ENCODE results near the gene SDR42E1. TPM values are rescaled to one million over a fixed set of nuclear protein-coding genes. Genes with fewer than 3 reads are reported as not detected.
A peak's percentile ranks its signal among the peaks of the same experiment; 100 is the strongest.

The SDR42E1 gene, protein sequence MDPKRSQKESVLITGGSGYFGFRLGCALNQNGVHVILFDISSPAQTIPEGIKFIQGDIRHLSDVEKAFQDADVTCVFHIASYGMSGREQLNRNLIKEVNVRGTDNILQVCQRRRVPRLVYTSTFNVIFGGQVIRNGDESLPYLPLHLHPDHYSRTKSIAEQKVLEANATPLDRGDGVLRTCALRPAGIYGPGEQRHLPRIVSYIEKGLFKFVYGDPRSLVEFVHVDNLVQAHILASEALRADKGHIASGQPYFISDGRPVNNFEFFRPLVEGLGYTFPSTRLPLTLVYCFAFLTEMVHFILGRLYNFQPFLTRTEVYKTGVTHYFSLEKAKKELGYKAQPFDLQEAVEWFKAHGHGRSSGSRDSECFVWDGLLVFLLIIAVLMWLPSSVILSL
- 1 to 10 TPM; 7.4 to 8.2 TPM for total RNA-seq

DNA sequence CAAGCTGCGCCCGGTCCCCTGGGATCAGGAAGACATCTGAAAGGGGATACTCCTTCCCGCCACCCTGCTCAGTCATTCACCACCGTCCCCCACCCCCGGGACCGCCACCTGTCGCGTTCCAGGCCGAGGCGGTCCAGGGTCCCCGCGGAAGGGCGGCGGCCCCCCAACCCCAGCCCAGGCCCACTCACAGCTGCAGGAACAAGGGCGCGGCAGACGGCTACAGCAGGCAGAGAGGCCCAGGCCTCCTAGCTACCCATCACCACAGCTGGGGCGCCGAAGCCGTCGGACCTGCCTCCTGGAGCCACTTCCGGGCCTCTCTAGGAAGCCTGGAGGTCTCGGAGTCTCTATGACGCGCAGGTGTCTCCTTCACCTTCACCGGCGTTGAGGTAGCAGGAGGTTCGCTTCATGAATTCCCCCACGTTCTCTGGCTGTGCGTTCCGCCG lies at the start of gene SDR42E1:
Gene SDR42E1, minus strand, starts transcription at position 272 of the 443 bp plus-strand sequence. CDS start 10,612 bp downstream, outside the sequence.
- ChIA-PET POLR2A (no interaction called here), CTCF (interaction anchor here (0.7 to 0.8 kb wide), 2 partner anchors 39 to 251 kb away, joined by 3 read pairs; no protein-coding TSS in a partner anchor)
- ATAC-seq, result peak; percentile 80

DNA sequence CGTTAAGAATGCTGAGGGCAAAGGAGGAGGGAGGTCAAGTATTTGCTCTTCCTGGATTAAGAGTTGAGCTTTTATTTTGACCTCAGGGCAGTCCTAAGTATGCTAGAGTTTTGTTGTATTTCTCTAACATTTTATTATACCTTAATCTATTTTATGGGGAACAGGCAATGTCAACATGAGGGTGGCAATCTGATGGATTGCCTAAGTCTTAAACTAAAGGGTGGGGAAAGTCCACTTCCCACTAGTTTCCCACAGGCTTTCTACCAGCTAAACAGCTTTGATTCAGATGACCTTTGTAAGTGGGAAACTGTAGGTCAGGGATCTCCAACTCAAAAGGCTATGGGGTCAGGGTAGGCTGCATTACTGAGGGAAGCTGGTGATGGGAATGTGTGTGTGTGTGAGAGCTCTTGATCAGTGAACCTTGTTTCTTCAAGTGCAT lies 48.7 kb upstream of the SDR42E1 start:
- Mint-ChIP-seq H3K27ac (no peak overlapping the region), H3K36me3 (ENCODE audit: low read depth) (no peaks in the 10 kb centered on the region), H3K27me3 (peaks cover 36% of the 10 kb centered on the region), H3K9me3 (ENCODE audit: low read depth) (no peaks in the 10 kb centered on the region), H3K4me1 (no peaks in the 10 kb centered on the region), H3K4me3 (no peak overlapping the region)
- CTCF ChIA-PET, result no interaction called here
- intact Hi-C loops (cut with DNase I, micrococcal nuclease), result loop anchor here (5.0 to 10.0 kb wide), 2 partner anchors 118 to 165 kb away; no protein-coding TSS in a partner anchor
- POLR2A ChIA-PET, result no interaction called here
- DNase-seq (no peak), ATAC-seq (no peak)

More for the DNA sequence above, at the start of gene SDR42E1:
- peaks cover 31% of the 10 kb centered on the region for H3K36me3 Mint-ChIP-seq (ENCODE audit: low read depth)
- peaks cover 13% of the 10 kb centered on the region for H3K27me3 Mint-ChIP-seq
- peak within 1 kb of the TSS; percentile 93 for H3K27ac Mint-ChIP-seq
- intact Hi-C loops (cut with DNase I, micrococcal nuclease), result loop anchor here in 1 of 2 experiments (1.0 to 2.0 kb wide), 2 partner anchors 159 to 182 kb away; partner anchors contain the start of gene MPHOSPH6
- peaks cover 24% of the 10 kb centered on the region for H3K4me1 Mint-ChIP-seq
- H3K4me3 Mint-ChIP-seq, result peak within 1 kb of the TSS; percentile 84
- DNase-seq, result peak; percentile 82
- H3K9me3 Mint-ChIP-seq (ENCODE audit: low read depth), result peaks cover 31% of the 10 kb centered on the region

DNA sequence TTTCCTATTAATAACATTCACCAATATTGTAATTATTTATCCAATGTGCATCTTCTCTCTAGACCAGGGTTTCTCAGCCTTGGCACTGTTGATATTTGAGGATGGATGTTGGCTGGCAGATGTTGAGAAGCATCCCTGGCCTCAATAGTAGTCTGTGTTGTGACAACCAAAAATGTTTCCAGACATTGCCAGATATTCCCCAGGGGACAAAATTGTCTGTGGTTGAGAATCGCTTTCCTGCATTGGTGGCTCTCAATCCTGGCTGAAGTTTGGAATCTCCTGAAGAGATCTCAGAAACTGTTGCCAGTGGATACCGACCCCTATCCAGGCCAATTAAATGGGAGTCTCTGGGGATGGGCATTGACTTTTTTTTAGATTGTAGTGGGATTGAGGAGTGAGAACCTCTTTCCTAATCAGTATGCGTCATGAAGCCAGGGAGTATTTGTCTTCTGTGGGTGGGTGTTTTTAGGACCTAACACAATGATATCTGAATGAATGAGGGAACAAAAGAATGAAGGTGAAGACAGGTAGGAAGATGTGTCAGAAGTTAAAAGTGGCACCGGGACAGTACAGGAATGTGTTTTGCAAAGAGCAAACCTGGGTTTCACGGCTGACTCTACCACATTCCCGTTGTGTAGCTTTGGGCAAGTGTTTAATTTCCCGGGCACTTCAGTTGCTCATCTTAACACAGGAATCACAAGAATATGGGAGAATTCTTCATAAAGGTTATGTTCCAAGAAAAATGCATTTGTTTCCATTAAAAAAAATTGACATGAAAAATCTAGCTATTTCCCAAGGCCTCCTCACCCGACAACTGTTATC lies 48.1 kb upstream of the SDR42E1 start:
- POLR2A ChIA-PET, result no interaction called here
- peaks cover 36% of the 10 kb centered on the region for H3K27me3 Mint-ChIP-seq
- DNase-seq (no peak), ATAC-seq (no peak)
- no peaks in the 10 kb centered on the region for H3K9me3 Mint-ChIP-seq (ENCODE audit: low read depth)
- H3K36me3 Mint-ChIP-seq (ENCODE audit: low read depth), result no peaks in the 10 kb centered on the region
- no peak overlapping the region for H3K4me3 Mint-ChIP-seq
- no peaks in the 10 kb centered on the region for H3K4me1 Mint-ChIP-seq
- CTCF ChIA-PET, result no interaction called here
- no peak overlapping the region for H3K27ac Mint-ChIP-seq
- intact Hi-C loops (cut with DNase I, micrococcal nuclease), result loop anchor here in 1 of 2 experiments (5.0 kb wide), 1 partner anchor 117 kb away; no protein-coding TSS in a partner anchor

DNA sequence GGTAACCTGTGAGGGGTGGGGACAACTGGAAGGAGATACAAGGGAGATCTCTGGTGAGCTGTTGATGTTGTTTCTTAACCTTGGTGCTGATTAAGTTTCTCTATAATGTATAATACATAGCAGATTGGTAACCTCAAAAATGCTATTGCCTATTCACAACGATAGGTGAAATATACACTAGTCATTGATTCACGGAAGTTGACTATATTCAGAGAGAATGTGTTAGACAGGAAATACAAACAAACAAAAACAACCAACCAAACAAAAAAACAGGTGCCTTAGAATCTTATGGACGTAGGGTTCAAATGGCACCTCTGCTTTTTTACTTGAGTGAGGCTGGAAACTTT lies 45.3 kb upstream of the SDR42E1 start:
- intact Hi-C loops (cut with DNase I, micrococcal nuclease), result loop anchor here in 1 of 2 experiments (5.0 kb wide), 1 partner anchor 114 kb away; no protein-coding TSS in a partner anchor
- ChIA-PET CTCF (no interaction called here), POLR2A (no interaction called here)
- no peak overlapping the region for H3K4me3 Mint-ChIP-seq
- no peak for DNase-seq
- no peak overlapping the region for H3K27ac Mint-ChIP-seq
- no peaks in the 10 kb centered on the region for H3K4me1 Mint-ChIP-seq
- ATAC-seq, result no peak
- H3K36me3 Mint-ChIP-seq (ENCODE audit: low read depth), result no peaks in the 10 kb centered on the region
- H3K9me3 Mint-ChIP-seq (ENCODE audit: low read depth), result no peaks in the 10 kb centered on the region
- peaks cover 28% of the 10 kb centered on the region for H3K27me3 Mint-ChIP-seq

DNA sequence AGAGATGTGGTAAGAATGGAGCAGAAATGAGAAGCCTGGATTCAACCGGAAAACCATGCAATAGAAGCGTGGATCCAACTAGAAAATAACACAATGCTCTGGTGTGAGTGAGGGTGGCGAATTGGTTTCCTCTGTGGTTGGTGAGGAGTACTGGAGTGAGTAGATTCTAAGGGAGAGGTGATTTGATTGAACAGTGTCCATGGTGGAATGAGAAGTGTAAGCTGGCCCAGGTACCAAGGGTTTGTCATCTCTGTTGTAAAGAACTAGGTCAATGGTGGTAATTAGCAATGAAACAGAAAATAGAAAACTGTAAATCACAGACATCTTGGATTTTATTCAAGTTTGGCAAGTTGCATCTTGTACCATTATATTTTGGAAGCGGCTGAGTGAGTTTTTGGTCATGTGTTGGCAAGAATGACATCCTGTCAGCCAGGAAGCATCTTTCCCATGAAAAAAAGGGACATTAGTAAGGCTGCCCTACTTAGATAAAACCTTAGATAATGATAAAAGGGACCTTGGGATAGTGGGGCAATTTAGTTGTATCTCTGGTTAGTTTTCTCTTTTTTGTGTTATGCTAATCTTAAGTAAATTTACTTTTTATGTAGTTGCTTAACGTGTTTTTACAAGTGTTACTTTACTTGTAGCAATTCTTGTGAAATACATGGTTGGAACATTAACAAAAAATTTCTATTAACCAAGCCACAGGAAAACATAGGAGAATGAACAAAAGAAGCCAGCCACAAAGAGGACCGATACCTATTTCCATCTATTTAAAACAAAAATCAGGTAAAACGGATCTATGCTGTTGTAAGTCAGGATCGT lies 44.7 kb upstream of the SDR42E1 start:
- Mint-ChIP-seq H3K4me1 (no peaks in the 10 kb centered on the region), H3K27me3 (peaks cover 28% of the 10 kb centered on the region), H3K36me3 (ENCODE audit: low read depth) (no peaks in the 10 kb centered on the region), H3K27ac (no peak overlapping the region), H3K4me3 (no peak overlapping the region), H3K9me3 (ENCODE audit: low read depth) (no peaks in the 10 kb centered on the region)
- CTCF ChIA-PET, result no interaction called here
- POLR2A ChIA-PET, result no interaction called here
- DNase-seq (no peak), ATAC-seq (no peak)
- intact Hi-C loops (cut with DNase I, micrococcal nuclease), result loop anchor here in 1 of 2 experiments (5.0 kb wide), 1 partner anchor 114 kb away; no protein-coding TSS in a partner anchor

DNA sequence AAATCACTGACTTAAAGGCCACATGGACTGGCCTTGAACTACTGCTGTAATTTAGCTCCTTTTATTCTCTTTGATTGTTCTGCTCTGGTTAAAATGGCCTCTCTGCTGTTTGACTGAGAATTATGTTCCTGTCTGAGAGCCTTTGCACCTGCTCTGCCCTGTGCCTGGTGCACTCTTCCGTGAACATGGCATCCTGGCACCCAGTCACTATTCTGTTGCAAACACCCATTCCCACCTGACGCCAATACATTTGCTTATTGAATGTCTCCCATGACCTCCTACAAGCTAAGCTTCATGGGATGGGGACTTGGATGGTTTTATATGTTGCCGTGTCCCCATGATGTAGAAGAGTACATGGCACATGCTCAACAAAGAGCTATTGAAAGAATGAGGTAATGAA lies 43.8 kb upstream of the SDR42E1 start:
- Mint-ChIP-seq H3K9me3 (ENCODE audit: low read depth) (no peaks in the 10 kb centered on the region), H3K4me3 (no peak overlapping the region), H3K4me1 (no peaks in the 10 kb centered on the region), H3K36me3 (ENCODE audit: low read depth) (no peaks in the 10 kb centered on the region), H3K27me3 (peaks cover 21% of the 10 kb centered on the region), H3K27ac (no peak overlapping the region)
- DNase-seq (no peak), ATAC-seq (no peak)
- intact Hi-C loops (cut with DNase I, micrococcal nuclease), result loop anchor here in 1 of 2 experiments (5.0 kb wide), 1 partner anchor 113 kb away; no protein-coding TSS in a partner anchor
- CTCF ChIA-PET, result no interaction called here
- POLR2A ChIA-PET, result no interaction called here

DNA sequence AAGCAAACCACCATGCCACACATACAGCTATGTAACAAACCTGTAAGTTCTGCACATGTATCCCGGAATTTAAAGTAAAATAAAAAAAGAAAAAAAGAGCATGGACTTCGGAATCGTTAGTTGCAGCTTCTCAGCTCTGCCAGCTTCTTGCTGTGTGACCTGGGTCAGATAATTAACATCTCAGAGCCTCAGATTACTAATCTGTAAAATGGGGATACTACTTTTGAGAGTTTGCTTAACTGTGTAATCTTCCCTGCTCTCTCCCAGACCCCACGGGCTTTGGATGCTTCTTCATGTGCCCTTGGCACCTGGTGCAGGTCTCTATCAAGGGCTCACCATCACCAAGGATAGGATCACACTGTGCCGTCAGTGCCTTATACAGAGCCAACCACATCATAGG lies 40.4 kb upstream of the SDR42E1 start:
- intact Hi-C loops (cut with DNase I, micrococcal nuclease), result no loop called here
- ChIA-PET CTCF (interaction anchor here (2.1 kb wide), 1 partner anchor 10 kb away, joined by 10 read pairs; no protein-coding TSS in a partner anchor), POLR2A (interaction anchor here (0.8 kb wide), 1 partner anchor 92 kb away, joined by 3 read pairs; no protein-coding TSS in a partner anchor)
- peaks cover 16% of the 10 kb centered on the region for H3K27me3 Mint-ChIP-seq
- no peaks in the 10 kb centered on the region for H3K4me1 Mint-ChIP-seq
- no peaks in the 10 kb centered on the region for H3K9me3 Mint-ChIP-seq (ENCODE audit: low read depth)
- no peak overlapping the region for H3K4me3 Mint-ChIP-seq
- DNase-seq, result no peak
- no peak overlapping the region for H3K27ac Mint-ChIP-seq
- ATAC-seq, result no peak
- H3K36me3 Mint-ChIP-seq (ENCODE audit: low read depth), result no peaks in the 10 kb centered on the region

DNA sequence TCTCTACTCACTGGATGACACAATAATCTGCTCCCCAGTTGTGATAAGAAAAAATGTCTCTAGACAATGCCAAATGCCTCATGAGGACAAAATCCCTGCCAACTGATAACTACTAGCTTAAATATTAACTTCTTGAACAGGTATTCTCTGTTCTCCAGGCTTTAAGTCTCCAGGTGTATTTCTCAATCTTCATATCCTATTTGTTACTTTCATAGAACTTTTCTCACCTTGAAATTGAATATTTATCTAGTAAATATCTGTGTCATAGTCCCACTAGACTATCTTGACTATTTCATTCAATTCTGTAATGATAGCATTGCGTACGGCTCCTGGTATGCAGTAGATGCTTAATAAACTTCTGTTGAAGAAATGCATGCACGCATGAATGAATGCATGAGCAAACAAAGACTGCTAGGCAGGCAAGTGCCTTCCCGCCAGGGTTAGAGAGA lies 39.7 kb upstream of the SDR42E1 start:
- Mint-ChIP-seq H3K4me1 (no peaks in the 10 kb centered on the region), H3K36me3 (ENCODE audit: low read depth) (no peaks in the 10 kb centered on the region), H3K27me3 (peaks cover 17% of the 10 kb centered on the region), H3K27ac (no peak overlapping the region), H3K9me3 (ENCODE audit: low read depth) (no peaks in the 10 kb centered on the region), H3K4me3 (no peak overlapping the region)
- ATAC-seq (no peak), DNase-seq (no peak)
- intact Hi-C loops (cut with DNase I, micrococcal nuclease), result no loop called here
- POLR2A ChIA-PET, result no interaction called here
- CTCF ChIA-PET, result interaction anchor here (2.1 kb wide), 1 partner anchor 10 kb away, joined by 10 read pairs; no protein-coding TSS in a partner anchor

DNA sequence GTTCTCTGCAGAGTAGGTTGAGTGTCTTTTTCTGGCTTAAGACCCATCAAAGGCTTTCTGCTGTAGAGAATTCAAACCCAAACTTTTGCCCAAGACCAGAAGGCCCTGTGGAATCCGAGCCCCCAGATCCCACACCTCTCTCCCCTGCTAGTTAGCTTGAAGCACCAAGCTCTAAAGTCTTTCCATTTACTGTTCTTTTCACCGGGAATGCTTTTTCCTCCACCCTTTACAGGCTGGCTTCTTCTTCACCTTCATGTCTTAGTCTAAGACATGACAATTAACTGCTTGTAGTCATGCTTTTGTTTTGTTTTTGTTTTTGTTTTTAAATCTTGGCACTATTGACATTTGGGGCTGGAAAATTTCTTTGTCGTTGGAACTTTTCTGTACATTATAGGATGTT lies 39.2 kb upstream of the SDR42E1 start:
- intact Hi-C loops (cut with DNase I, micrococcal nuclease), result no loop called here
- Mint-ChIP-seq H3K27ac (no peak overlapping the region), H3K9me3 (ENCODE audit: low read depth) (no peaks in the 10 kb centered on the region), H3K4me3 (no peak overlapping the region), H3K36me3 (ENCODE audit: low read depth) (no peaks in the 10 kb centered on the region), H3K4me1 (no peaks in the 10 kb centered on the region), H3K27me3 (peaks cover 15% of the 10 kb centered on the region)
- DNase-seq, result no peak
- ATAC-seq, result no peak
- ChIA-PET POLR2A (no interaction called here), CTCF (interaction anchor here (0.8 to 2.1 kb wide), 2 partner anchors 11 to 40 kb away, joined by 3 to 10 read pairs; partner anchors contain the start of gene SDR42E1)

DNA sequence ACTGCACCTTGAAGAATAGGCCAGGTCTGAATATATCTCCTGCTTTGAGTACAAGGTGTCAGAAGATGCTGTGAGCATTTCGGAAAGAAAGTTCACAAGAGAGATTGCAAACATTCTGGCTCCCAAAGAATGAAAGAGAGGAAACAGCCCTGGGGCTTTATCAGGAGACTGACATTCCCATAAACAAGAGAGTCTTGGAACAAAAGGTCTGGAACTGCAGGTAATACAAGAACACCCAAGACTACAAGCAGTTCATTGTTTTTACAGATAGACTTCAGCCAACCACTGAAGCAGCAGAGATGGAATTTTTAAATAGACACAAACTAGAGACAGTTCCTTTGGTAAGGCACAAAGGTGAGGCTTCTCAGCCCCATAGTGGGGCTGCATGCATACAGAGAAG lies 38.2 kb upstream of the SDR42E1 start:
- no peaks in the 10 kb centered on the region for H3K4me1 Mint-ChIP-seq
- H3K36me3 Mint-ChIP-seq (ENCODE audit: low read depth), result no peaks in the 10 kb centered on the region
- intact Hi-C loops (cut with DNase I, micrococcal nuclease), result no loop called here
- ATAC-seq (no peak), DNase-seq (no peak)
- ChIA-PET POLR2A (no interaction called here), CTCF (interaction anchor here (0.8 kb wide), 1 partner anchor 39 kb away, joined by 3 read pairs; the partner anchor contains the start of gene SDR42E1)
- H3K9me3 Mint-ChIP-seq (ENCODE audit: low read depth), result no peaks in the 10 kb centered on the region
- peaks cover 10% of the 10 kb centered on the region for H3K27me3 Mint-ChIP-seq
- no peak overlapping the region for H3K27ac Mint-ChIP-seq
- no peak overlapping the region for H3K4me3 Mint-ChIP-seq

DNA sequence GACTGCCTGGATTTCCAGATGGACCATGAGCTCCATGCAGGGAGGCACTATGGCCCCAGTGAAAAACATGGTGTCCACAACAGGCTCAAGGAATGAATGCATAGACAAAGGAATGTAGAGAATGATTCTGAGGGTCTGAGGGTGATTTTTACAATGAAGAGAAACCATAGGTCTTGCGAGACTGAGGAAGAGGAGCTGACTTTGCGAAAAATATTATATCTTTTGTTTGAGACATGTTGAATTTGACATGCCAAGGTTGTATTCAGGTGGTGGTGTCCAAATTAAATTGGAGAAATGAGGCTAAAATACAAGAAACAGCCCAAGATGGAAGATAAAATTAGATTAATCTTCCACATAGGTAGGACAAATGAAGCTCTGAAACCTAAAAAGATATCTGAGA lies 36.5 kb upstream of the SDR42E1 start:
- H3K27ac Mint-ChIP-seq, result no peak overlapping the region
- H3K27me3 Mint-ChIP-seq, result peaks cover 11% of the 10 kb centered on the region
- H3K9me3 Mint-ChIP-seq (ENCODE audit: low read depth), result no peaks in the 10 kb centered on the region
- ChIA-PET POLR2A (no interaction called here), CTCF (interaction anchor here (0.8 kb wide), 1 partner anchor 175 kb away, joined by 3 read pairs; no protein-coding TSS in a partner anchor)
- no peak overlapping the region for H3K4me3 Mint-ChIP-seq
- ATAC-seq (no peak), DNase-seq (no peak)
- H3K4me1 Mint-ChIP-seq, result no peaks in the 10 kb centered on the region
- intact Hi-C loops (cut with DNase I, micrococcal nuclease), result no loop called here
- H3K36me3 Mint-ChIP-seq (ENCODE audit: low read depth), result no peaks in the 10 kb centered on the region
